Activated T-cell treated with anti-CD3 and anti-CD28 coated beads, Interleukin-2, amount 50 U/mL, for 72 hours (primary cell): Measurements from ENCODE around the gene TTC21A. TPM values are rescaled to one million over a fixed set of nuclear protein-coding genes. Genes with fewer than 3 reads are reported as not detected.
"Not testable (repeated sequence)": the region's sequence is repeated elsewhere in the genome, so short reads cannot be mapped to it uniquely, and the experiment has no call there.

Source experiments
- ATAC-seq, 2 donors: fragments of 150-1000 bp; cut with Tn5 transposase; replicated peaks in 1 of 2; 2 replicates each; pipeline ENCODE4 v1.10.0; 2021; ENCODE audit warnings: moderate library complexity in 2 of 2, mild to moderate bottlenecking in 1 of 2
- DNase-seq, 2 donors: peaks; one replicate each; pipeline ENCODE4 v3.0.0; 2021 to 2022; ENCODE audit warnings: mixed read lengths in 1 of 2
- H3K27ac Mint-ChIP-seq: one replicate; pipeline ENCODE4 v1.8.0; 2022; ENCODE audit warnings: mild to moderate bottlenecking, moderate library complexity, mixed read lengths
- H3K27me3 Mint-ChIP-seq: one replicate; pipeline ENCODE4 v1.8.0; 2022; ENCODE audit warnings: low read depth, mixed read lengths
- H3K36me3 Mint-ChIP-seq, 2 donors: one replicate each; pipeline ENCODE4 v1.8.0; 2022; ENCODE audit warnings: mixed read lengths in 2 of 2, mild to moderate bottlenecking in 1 of 2; ENCODE audit not compliant: insufficient read depth in 2 of 2
- H3K4me1 Mint-ChIP-seq: one replicate; pipeline ENCODE4 v1.8.0; 2022; ENCODE audit warnings: low read depth, mixed read lengths
- H3K4me3 Mint-ChIP-seq, 2 donors: one replicate each; pipeline ENCODE4 v1.8.0; 2022; ENCODE audit warnings: mild to moderate bottlenecking in 2 of 2, mixed read lengths in 2 of 2, moderate library complexity in 2 of 2
- H3K9me3 Mint-ChIP-seq, 2 donors: one replicate each; pipeline ENCODE4 v1.8.0; 2022; ENCODE audit warnings: mixed read lengths in 2 of 2
- total RNA-seq, 2 donors: library from RNA; stranded (reverse); gene quantifications; one replicate each; pipeline ENCODE4 v1.2.3, GENCODE V29; 2022

Gene TTC21A
- total RNA-seq, 2 donors from 2014 or later, result 2.0 to 2.2 TPM

DNA sequence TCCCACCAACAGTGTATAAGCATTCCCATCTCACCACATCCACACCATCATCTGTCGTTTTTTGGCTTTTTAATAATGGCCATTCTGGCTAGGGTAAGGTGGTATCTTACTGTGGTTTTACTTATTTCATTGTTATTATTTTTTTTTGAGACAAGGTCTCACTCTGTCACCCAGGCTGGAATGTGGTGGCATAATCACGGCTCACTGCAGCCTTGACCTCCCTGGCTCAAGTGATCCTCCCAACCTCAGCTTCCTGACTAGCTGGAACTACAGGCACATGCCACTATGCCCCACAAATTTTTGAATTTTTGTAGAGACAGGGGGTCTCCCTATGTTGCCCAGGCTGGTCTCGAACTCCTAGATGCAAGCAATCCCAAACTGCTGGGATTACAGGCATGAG lies 56.9 kb downstream of the TTC21A start:
- no peaks in the 10 kb centered on the region for H3K27me3 Mint-ChIP-seq
- H3K9me3 Mint-ChIP-seq, result no peaks in the 10 kb centered on the region
- no peak overlapping the region for H3K4me3 Mint-ChIP-seq
- ATAC-seq (no peak), DNase-seq (no peak)
- H3K4me1 Mint-ChIP-seq, result peaks cover 6% of the 10 kb centered on the region
- H3K27ac Mint-ChIP-seq, result no peak overlapping the region
- no peaks in the 10 kb centered on the region for H3K36me3 Mint-ChIP-seq

DNA sequence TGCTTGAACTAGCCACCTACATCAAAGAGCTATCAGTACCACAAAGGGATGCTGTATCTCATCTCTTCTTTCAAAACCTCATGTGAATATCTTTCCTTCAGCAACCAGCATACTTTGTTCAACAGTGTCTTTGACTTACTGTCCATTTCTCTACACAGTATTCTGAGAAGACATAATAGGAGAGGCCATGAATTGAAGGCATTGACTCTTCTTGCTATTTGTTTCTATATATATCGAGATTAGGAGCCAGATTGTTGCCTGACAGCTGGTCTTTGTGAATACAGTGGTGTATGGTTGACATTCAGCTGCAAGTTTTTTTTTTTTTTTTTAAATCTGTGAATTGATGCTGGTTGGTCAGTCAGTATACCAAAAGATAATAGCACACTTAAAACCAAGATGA lies 58.0 kb downstream of the TTC21A start:
- no peaks in the 10 kb centered on the region for H3K9me3 Mint-ChIP-seq
- H3K4me1 Mint-ChIP-seq, result peaks cover 6% of the 10 kb centered on the region
- H3K27me3 Mint-ChIP-seq, result no peaks in the 10 kb centered on the region
- no peak for ATAC-seq
- DNase-seq, result no peak
- no peak overlapping the region for H3K27ac Mint-ChIP-seq
- no peaks in the 10 kb centered on the region for H3K36me3 Mint-ChIP-seq
- no peak overlapping the region for H3K4me3 Mint-ChIP-seq

DNA sequence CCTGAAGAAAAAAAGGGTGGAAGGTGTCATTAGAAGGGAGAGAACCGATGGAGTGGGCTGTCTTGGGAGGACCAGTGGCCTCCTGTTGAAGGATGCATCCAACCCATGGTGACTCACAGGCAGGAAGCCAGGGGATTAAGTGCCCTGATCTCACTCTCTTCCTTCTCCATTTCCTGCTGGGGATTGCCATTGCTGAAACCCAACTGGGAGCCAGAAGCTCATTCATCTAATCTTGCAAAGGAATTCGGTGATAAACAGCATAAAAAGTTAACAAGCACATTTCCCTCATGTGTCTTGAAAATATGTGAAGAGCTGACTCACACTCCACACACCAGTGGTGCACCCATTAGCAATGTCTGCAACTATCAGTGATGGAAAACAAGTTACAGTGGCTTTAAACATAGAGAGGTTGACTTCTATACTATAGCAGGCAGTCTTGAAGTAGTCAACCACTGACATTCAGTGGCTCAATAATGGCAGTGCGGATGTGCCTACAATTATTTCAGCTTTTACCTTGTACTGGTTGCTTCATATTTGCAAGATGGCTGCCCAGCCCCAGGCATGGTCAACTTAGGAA lies 58.7 kb downstream of the TTC21A start:
- Mint-ChIP-seq H3K9me3 (no peaks in the 10 kb centered on the region), H3K27ac (no peak overlapping the region), H3K36me3 (no peaks in the 10 kb centered on the region), H3K4me1 (peaks cover 6% of the 10 kb centered on the region), H3K4me3 (peak overlapping the region in 1 of 2 donors; percentile 2), H3K27me3 (no peaks in the 10 kb centered on the region)
- ATAC-seq (no peak), DNase-seq (no peak)

DNA sequence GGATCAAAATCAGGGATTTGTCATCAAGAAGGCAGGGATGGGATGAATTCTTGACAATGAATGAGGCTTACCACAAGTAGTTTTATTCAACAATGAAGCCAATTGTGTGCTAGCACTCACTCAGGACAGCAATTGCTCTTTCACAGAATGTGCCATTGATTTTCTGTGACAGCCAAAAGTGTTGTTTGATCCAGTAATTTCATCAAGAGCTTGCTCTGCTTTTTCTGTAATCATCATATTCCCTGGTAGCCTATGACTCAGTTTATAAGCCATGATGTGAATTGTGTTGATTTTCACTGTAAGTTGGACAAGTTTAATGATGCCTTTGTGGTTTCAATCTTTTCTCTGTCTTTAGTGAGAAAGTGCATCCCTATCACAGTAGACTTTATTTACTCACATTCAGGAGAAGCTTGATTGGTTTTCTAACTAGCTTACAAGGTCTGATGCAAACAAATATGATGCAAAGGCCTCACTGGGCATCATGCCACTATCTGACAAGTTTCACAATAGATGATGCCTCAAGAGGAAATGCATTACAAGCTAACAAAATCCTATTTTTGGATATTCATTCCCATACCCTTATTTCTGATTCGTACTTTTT lies 59.6 kb downstream of the TTC21A start:
- DNase-seq (no peak), ATAC-seq (peak; percentile 51 to 83)
- Mint-ChIP-seq H3K27me3 (no peaks in the 10 kb centered on the region), H3K36me3 (no peaks in the 10 kb centered on the region), H3K27ac (no peak overlapping the region), H3K4me1 (peaks cover 6% of the 10 kb centered on the region), H3K9me3 (no peaks in the 10 kb centered on the region), H3K4me3 (peak overlapping the region in 1 of 2 donors; percentile 5)

DNA sequence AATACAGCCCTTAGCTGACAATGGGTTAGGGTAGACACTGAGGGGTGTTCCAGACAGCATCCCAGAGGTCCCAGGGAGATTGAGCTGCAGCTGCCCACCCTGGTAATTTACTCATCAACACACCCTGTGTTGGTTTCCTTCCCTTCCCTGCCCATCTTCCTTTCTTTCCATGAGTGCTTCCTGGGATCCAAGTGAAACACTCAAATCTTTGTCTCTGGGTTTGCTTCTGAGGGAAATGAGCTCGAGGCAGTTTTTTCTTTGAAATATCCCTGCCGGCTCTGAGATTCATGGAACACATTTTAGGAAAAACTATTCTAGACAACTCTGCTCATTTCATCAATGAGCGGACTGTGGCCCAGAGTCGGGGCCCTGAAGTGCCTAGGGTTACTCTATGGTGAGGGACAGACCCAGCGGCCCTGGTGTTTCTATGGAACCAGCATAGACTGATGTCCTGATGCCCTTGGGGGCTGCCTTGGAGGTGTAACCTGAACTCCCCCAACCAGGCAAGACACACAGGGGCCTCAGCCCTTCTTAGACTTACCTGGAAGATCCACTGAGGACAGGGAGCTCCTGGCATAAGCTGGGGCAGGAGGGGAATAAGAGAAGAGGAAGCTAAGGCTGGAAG lies 60.8 kb downstream of the TTC21A start:
- H3K4me1 Mint-ChIP-seq, result peaks cover 6% of the 10 kb centered on the region
- no peaks in the 10 kb centered on the region for H3K9me3 Mint-ChIP-seq
- H3K27ac Mint-ChIP-seq, result no peak overlapping the region
- H3K36me3 Mint-ChIP-seq, result no peaks in the 10 kb centered on the region
- H3K4me3 Mint-ChIP-seq, result no peak overlapping the region
- DNase-seq (no peak), ATAC-seq (no peak)
- no peaks in the 10 kb centered on the region for H3K27me3 Mint-ChIP-seq

DNA sequence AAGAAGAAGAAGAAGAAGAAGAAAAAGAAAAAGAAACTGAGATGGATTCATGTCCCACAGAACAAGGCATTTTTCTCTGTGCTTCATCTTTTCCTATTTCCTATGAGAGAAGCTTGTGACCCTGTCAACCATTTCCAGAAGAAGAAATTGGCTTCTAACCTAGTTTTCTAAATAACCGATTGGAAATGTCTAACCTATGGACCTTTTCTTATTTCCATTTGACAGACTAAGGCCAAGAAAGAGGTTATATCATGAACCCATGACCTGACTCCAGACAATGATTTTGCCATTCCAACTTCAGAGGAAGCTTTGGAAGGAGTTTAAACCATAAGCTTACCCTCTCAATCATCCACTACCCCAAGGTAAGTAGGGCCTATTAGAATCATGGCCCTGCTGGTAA lies 62.2 kb downstream of the TTC21A start:
- no peaks in the 10 kb centered on the region for H3K27me3 Mint-ChIP-seq
- ATAC-seq (no peak), DNase-seq (no peak)
- H3K9me3 Mint-ChIP-seq, result peaks cover 0 to under 1% of the 10 kb centered on the region in 2 donors
- no peak overlapping the region for H3K27ac Mint-ChIP-seq
- no peak overlapping the region for H3K4me3 Mint-ChIP-seq
- H3K4me1 Mint-ChIP-seq, result peaks cover 6% of the 10 kb centered on the region
- peaks cover 0 to under 1% of the 10 kb centered on the region in 2 donors for H3K36me3 Mint-ChIP-seq

DNA sequence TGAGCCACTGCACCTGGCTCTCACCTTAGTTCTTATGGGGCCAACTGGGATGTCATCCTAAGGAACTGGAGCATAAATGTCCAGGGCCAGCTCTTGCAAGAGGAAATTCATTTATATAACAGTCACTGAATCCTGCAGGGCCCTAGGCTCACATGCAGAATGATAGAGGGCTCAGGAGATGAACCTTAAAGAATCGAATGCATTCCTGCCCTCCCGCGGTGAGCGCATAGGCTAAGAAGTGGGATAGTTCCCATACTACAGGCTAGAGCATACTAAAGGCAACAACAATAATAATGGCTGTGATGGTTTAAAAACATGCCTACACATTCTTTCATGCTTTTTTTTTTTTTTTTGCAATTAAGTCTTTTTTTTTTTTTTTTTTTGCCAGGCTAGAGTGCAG lies 63.0 kb downstream of the TTC21A start:
- H3K27ac Mint-ChIP-seq, result no peak overlapping the region
- ATAC-seq, result no peak
- peaks cover 0 to 2% of the 10 kb centered on the region in 2 donors for H3K36me3 Mint-ChIP-seq
- DNase-seq, result no peak
- peaks cover 0 to 2% of the 10 kb centered on the region in 2 donors for H3K9me3 Mint-ChIP-seq
- no peaks in the 10 kb centered on the region for H3K27me3 Mint-ChIP-seq
- peaks cover 6% of the 10 kb centered on the region for H3K4me1 Mint-ChIP-seq
- no peak overlapping the region for H3K4me3 Mint-ChIP-seq

DNA sequence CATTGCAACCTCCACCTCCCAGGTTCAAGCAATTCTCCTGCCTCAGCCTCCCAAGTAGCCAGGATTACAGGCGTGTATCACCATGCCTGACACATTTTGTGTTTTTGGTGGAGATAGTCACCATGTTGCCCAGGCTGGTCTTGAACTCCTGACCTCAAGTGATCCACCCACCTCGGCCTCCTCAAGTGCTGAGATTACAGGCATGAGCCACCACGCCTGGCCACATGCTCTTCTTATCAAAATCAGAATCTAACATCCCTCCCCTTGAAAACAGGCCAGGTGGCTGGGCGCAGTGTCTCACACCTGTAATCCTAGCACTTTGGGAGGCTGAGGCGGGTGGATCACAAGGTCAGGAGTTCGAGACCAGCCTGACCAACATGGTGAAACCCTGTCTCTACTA lies 63.4 kb downstream of the TTC21A start:
- not testable (repeated sequence) for H3K27me3 Mint-ChIP-seq, DNase-seq, H3K4me3 Mint-ChIP-seq, H3K27ac Mint-ChIP-seq, ATAC-seq, H3K9me3 Mint-ChIP-seq, H3K36me3 Mint-ChIP-seq, H3K4me1 Mint-ChIP-seq

DNA sequence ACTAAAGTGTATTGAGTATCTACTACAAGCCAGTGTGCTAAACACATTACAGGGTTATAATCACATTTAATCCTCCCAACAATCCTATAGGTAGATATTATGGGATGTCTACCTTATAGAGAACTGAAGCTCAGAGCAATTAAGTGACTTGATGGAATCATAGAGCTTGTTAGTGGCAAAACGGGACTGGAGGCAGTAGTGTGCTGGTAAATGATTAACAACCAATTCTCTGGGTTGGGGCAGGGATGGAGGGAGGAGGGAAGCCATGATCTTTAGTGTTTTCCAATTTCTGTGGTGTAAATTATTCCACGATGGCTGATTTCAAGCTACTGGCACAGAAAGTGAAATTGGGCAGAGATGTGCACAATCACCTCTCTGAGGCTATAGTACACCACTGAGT lies 64.4 kb downstream of the TTC21A start:
- no peaks in the 10 kb centered on the region for H3K27me3 Mint-ChIP-seq
- H3K36me3 Mint-ChIP-seq, result peaks cover 2 to 4% of the 10 kb centered on the region in 2 donors
- H3K4me1 Mint-ChIP-seq, result peaks cover 12% of the 10 kb centered on the region
- H3K27ac Mint-ChIP-seq, result no peak overlapping the region
- no peak overlapping the region for H3K4me3 Mint-ChIP-seq
- peaks cover 0 to 2% of the 10 kb centered on the region in 2 donors for H3K9me3 Mint-ChIP-seq
- DNase-seq, result no peak
- ATAC-seq, result no peak

DNA sequence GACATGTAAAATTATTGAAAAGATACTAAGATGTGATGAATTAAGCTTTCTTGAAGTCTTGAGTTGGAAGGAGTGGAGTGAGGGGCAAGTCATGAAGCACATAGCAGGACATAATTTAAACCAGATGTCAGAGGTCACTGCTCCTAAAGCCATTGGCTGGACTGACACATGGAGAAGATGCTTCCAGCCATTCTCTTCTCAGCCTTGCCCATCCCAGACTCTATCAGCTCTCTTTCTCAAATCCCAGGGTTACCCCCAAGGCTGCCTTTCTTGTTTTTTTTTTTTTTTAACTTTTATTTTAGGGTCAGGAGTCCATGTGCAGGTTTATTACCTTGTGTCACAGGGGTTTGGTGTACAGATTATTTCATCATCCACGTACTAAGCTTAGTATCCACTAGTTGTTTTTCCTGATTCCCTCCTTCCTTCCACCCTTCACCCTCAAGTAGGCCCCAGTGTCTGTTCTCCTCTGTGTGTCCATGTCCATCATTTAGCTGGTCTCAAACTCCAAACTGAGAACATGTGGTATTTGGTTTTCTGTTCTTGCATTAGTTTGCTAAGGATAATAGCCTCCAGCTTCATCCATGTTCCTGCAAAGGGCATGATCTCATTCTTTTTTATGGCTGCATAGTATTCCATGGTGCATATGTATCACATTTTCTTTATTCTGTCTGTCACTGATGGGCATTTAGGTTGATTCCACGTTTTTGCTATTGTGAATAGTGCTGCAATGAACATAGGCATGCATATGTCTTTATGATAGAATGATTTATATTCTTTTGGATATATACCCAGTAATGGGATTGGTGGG lies 66.0 kb downstream of the TTC21A start:
- Mint-ChIP-seq H3K27ac (no peak overlapping the region), H3K9me3 (peaks cover 0 to 2% of the 10 kb centered on the region in 2 donors), H3K36me3 (peaks cover 2 to 4% of the 10 kb centered on the region in 2 donors), H3K27me3 (no peaks in the 10 kb centered on the region), H3K4me1 (peaks cover 25% of the 10 kb centered on the region), H3K4me3 (no peak overlapping the region)
- ATAC-seq (no peak), DNase-seq (no peak)

DNA sequence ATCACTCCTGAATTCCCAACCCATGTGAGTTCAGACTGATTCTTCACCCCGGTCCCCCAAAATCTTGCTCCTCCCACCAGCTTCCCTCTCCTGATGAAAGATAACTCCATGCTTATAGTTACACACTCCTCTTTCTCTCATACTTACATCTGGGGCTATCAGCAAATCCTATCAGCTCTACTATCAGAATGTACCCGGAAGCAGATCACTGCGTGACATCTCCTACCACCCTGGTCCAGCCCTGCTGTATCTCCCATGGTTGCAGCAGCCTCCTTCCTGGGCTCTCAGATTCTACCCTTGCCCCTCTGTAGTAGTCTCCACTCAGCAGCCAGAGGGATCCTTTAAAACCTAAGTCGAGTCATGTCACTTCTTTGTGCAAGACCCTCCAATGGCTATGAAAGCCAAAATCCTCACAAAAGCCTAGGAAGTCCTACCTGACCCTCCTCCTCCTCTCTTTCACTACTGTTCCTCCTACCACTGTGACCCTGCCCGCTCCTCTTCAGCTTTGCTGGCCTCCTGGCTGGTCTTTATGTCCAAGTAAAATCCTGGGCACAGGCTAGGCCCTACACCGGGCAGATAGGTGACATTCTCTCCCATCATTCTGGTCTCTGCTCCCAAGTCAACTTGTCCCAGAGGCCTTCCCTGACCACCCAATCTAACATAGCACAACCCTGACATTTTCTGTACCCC lies 68.7 kb downstream of the TTC21A start:
- peak overlapping the region; percentile 20 for H3K27ac Mint-ChIP-seq
- no peak for ATAC-seq
- H3K4me1 Mint-ChIP-seq, result peaks cover 49% of the 10 kb centered on the region
- H3K9me3 Mint-ChIP-seq, result peaks cover 0 to 2% of the 10 kb centered on the region in 2 donors
- H3K4me3 Mint-ChIP-seq, result no peak overlapping the region
- DNase-seq, result no peak
- no peaks in the 10 kb centered on the region for H3K27me3 Mint-ChIP-seq
- H3K36me3 Mint-ChIP-seq, result peaks cover 2 to 4% of the 10 kb centered on the region in 2 donors

DNA sequence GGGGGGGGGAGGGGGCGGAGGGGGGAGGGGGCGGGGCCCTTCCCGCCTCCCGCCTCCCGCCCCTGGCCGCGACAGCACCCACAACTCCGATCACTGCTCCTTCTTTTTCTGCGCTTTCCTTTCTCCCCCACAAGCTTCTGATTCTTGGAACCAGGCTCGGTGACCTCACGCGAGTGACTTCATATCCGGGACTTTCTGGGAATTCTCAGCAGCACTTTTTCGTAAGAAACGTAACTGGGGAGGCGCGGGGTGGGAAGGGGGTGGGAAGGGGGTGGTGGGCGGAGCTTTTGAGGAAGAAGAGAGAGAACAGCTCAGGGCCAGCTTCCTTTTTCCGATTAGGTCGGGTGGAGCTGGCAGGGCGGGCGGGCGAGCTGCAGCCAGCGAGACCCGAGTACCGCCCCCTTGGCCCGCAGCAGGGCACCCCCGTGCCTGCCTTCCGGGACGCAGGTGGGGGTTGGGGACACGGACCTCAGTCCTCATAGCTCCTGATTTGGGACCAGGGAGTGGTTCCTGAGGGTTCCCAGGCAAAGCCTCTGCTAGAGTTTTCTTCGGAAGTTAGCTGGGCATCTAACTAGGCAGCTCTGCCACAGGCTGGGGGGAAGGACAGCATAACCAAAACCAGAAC lies 70.3 kb downstream of the TTC21A start:
- DNase-seq (peak; percentile 70 to 78), ATAC-seq (peak; percentile 39 to 55)
- H3K9me3 Mint-ChIP-seq, result peaks cover 0 to 2% of the 10 kb centered on the region in 2 donors
- peak overlapping the region; percentile 66 for H3K27ac Mint-ChIP-seq
- H3K4me1 Mint-ChIP-seq, result peaks cover 60% of the 10 kb centered on the region
- no peaks in the 10 kb centered on the region for H3K27me3 Mint-ChIP-seq
- H3K4me3 Mint-ChIP-seq, result peak overlapping the region; percentile 62 to 86
- H3K36me3 Mint-ChIP-seq, result peaks cover 2 to 4% of the 10 kb centered on the region in 2 donors
